Upper lobe of left lung (tissue), 6 donors: Measurements from ENCODE around the gene VAV3. TPM values are rescaled to one million over a fixed set of nuclear protein-coding genes. Genes with fewer than 3 reads are reported as not detected.
A peak's percentile ranks its signal among the peaks of the same experiment; 100 is the strongest.

Source experiments
- ATAC-seq, 2 donors: fragments of 200-7000 bp; cut with Tn5 transposase; one replicate each; pipeline ENCODE4 v1.9.1; 2022; ENCODE audit warnings: mild to moderate bottlenecking in 2 of 2, moderate library complexity in 2 of 2; ENCODE audit not compliant: low FRiP score in 2 of 2
- DNase-seq, 2 donors: peaks; one replicate each; pipeline ENCODE4 v3.0.0-alpha.2; 2019 to 2020
- H3K27ac ChIP-seq, 4 donors: fragments of 200-600 bp; sonication (generic); one replicate each; pipeline ENCODE4 v1.5.1; 2016 to 2019
- H3K27me3 ChIP-seq, 4 donors: fragments of 200-600 bp; sonication (generic); one replicate each; pipeline ENCODE4 v1.5.1; 2017 to 2019
- H3K36me3 ChIP-seq, 4 donors: fragments of 200-600 bp; sonication (generic); one replicate each; pipeline ENCODE4 v1.5.1; 2016 to 2019
- H3K4me1 ChIP-seq, 4 donors: fragments of 200-600 bp; sonication (generic); one replicate each; pipeline ENCODE4 v1.5.1; 2018 to 2019
- H3K4me3 ChIP-seq, 4 donors: fragments of 200-600 bp; sonication (generic); one replicate each; pipeline ENCODE4 v1.5.1; 2017 to 2019; ENCODE audit warnings: mild to moderate bottlenecking in 2 of 4, moderate library complexity in 1 of 4
- H3K9me3 ChIP-seq, 4 donors: fragments of 200-600 bp; sonication (generic); one replicate each; pipeline ENCODE4 v1.5.1; 2018 to 2019
- CTCF ChIP-seq, 6 experiments: fragments of 450-650 bp in 4 of 6; fragments of 200-600 bp in 2 of 6; sonication (generic) in 2 of 6; IDR thresholded peaks; one replicate each; pipeline ENCODE4 v1.5.1; 2016 to 2019; ENCODE audit warnings: antibody characterized with exemption in 6 of 6
- EP300 ChIP-seq, 4 donors: sonication (generic); formaldehyde crosslinking; IDR thresholded peaks; one replicate each; pipeline ENCODE4 v1.5.1; 2017; ENCODE audit warnings: antibody characterized with exemption in 4 of 4, control low read depth in 2 of 4
- POLR2A ChIP-seq, 4 donors: fragments of 450-650 bp; IDR thresholded peaks; one replicate each; pipeline ENCODE4 v1.5.1; 2016 to 2017; ENCODE audit warnings: antibody characterized with exemption in 4 of 4, mild to moderate bottlenecking in 2 of 4
- POLR2AphosphoS5 ChIP-seq, 2 donors: sonication (generic); formaldehyde crosslinking; IDR thresholded peaks; one replicate each; pipeline ENCODE4 v1.5.1; 2017; ENCODE audit warnings: antibody characterized with exemption in 2 of 2
- WGBS, 2 donors: methylation state at CpG; one replicate each; pipeline ENCODE4 v1.1.5; 2017 to 2018; 5-methylcytosine and 5-hydroxymethylcytosine counted together
- total RNA-seq, 6 donors: library from RNA; depleted of rRNA in 4 of 6; stranded (reverse); fragments of >200 nt in 4 of 6; gene quantifications; one replicate each; pipeline versions ENCODE4 v1.1.0 to v1.2.1, GENCODE V29; 2016 to 2021
- donor health status: DM: no; HTN: no; CAD: no; lungs with moderate emphysema.
- donor health status: DM: no; HTN: yes; CAD: no; lungs with severe emphysema.

Gene VAV3
- total RNA-seq, 6 donors from 2014 or later = 5.9 to 13.6 (median 7.8) TPM

- Histone ChIP-seq H3K9me3 (no peaks in the 10 kb centered on the region), H3K4me3 (no peak overlapping the region), H3K27ac (no peak overlapping the region), H3K4me1 (peaks cover 0 to 6% (median 4%) of the 10 kb centered on the region in 4 donors), H3K36me3 (no peaks in the 10 kb centered on the region), H3K27me3 (no peaks in the 10 kb centered on the region)
- 34 to 46% methylated on average over 1 of the region's 1 CpG for WGBS, 2 donors
- no peak for ATAC-seq
- DNase-seq = no peak
- no peak for TF ChIP-seq CTCF (IDR thresholded peaks at IDR 0.05)
- no peak for TF ChIP-seq POLR2AphosphoS5 (IDR thresholded peaks at IDR 0.05)
- TF ChIP-seq POLR2A (IDR thresholded peaks at IDR 0.05) = no peak
- TF ChIP-seq EP300 (IDR thresholded peaks at IDR 0.05) = no peak
These were observed 52.3 kb downstream of the VAV3 start for GRCh38 chr1:107912656-107913055.

- 51 to 62% methylated on average over 6 of the region's 6 CpGs for WGBS, 2 donors
- ATAC-seq = no peak
- no peaks in the 10 kb centered on the region for H3K36me3 ChIP-seq
These were observed 64.7 kb downstream of the VAV3 start for GRCh38 chr1:107900090-107900945.

GRCh38 chr1:107899655-107900054 is 65.3 kb downstream of the VAV3 start:
- Histone ChIP-seq H3K27me3 (no peaks in the 10 kb centered on the region), H3K4me1 (peaks cover 4 to 17% (median 7%) of the 10 kb centered on the region in 4 donors), H3K36me3 (no peaks in the 10 kb centered on the region), H3K27ac (peak overlapping the region in 1 of 4 donors; percentile 29), H3K9me3 (no peaks in the 10 kb centered on the region), H3K4me3 (no peak overlapping the region)
- TF ChIP-seq EP300 (IDR thresholded peaks at IDR 0.05) = no peak
- no peak for TF ChIP-seq CTCF (IDR thresholded peaks at IDR 0.05)
- TF ChIP-seq POLR2A (IDR thresholded peaks at IDR 0.05) = no peak
- no peak for TF ChIP-seq POLR2AphosphoS5 (IDR thresholded peaks at IDR 0.05)
- no peak for DNase-seq
- no peak for ATAC-seq
- WGBS, 2 donors = 51 to 70% methylated on average over 2 of the region's 2 CpGs

More at GRCh38 chr1:107900090-107900945, 64.7 kb downstream of the VAV3 start:
- no peaks in the 10 kb centered on the region for H3K9me3 ChIP-seq
- no peak for DNase-seq
- H3K27me3 ChIP-seq = no peaks in the 10 kb centered on the region
- TF ChIP-seq EP300 (IDR thresholded peaks at IDR 0.05) (no peak), CTCF (IDR thresholded peaks at IDR 0.05) (no peak), POLR2AphosphoS5 (IDR thresholded peaks at IDR 0.05) (no peak), POLR2A (IDR thresholded peaks at IDR 0.05) (no peak)
- H3K27ac ChIP-seq = no peak overlapping the region
- H3K4me1 ChIP-seq = peaks cover 4 to 14% (median 7%) of the 10 kb centered on the region in 4 donors
- H3K4me3 ChIP-seq = no peak overlapping the region

- no peaks in the 10 kb centered on the region for H3K36me3 ChIP-seq
- TF ChIP-seq POLR2A (IDR thresholded peaks at IDR 0.05) (no peak), CTCF (IDR thresholded peaks at IDR 0.05) (no peak), POLR2AphosphoS5 (IDR thresholded peaks at IDR 0.05) (no peak), EP300 (IDR thresholded peaks at IDR 0.05) (no peak)
- peak overlapping the region in 2 of 4 donors; percentile 20 to 43 for H3K27ac ChIP-seq
- ATAC-seq (peak in 1 of 2 donors; percentile 50), DNase-seq (peak in 1 of 2 donors; percentile 24)
- H3K4me1 ChIP-seq = peaks cover 4 to 19% (median 9%) of the 10 kb centered on the region in 4 donors
- H3K4me3 ChIP-seq = no peak overlapping the region
- H3K9me3 ChIP-seq = no peaks in the 10 kb centered on the region
- H3K27me3 ChIP-seq = no peaks in the 10 kb centered on the region
- WGBS, 2 donors = 46 to 55% methylated on average over 8 of the region's 8 CpGs
These were observed 67.3 kb downstream of the VAV3 start for GRCh38 chr1:107897438-107898345.
